GM19023 (cell line): ENCODE results near the gene FRS2.

ENCODE experiments used
- ATAC-seq: cut with Tn5 transposase; IDR thresholded peaks from one replicate; pipeline ENCODE4 v1.9.1; 2021; ENCODE audit warnings: mild to moderate bottlenecking, moderate library complexity; ENCODE audit not compliant: unreplicated experiment

The FRS2 gene

GRCh38 chr12:69620921-69621320, 150.7 kb downstream of the FRS2 start:
- no peak for ATAC-seq

GRCh38 chr12:69621551-69621950, 151.4 kb downstream of the FRS2 start:
- ATAC-seq: no peak

- no peak for ATAC-seq
Measured at GRCh38 chr12:69623970-69624369, 153.8 kb downstream of the FRS2 start.

GRCh38 chr12:69627501-69627900, 157.3 kb downstream of the FRS2 start:
- ATAC-seq: no peak
